Osteoblast (primary cell): ENCODE results near the gene HSH2D. TPM values are rescaled to one million over a fixed set of nuclear protein-coding genes. Genes with fewer than 3 reads are reported as not detected.

Experiments
- DNase-seq: peaks from one replicate; pipeline ENCODE4 v3.0.0; 2011; ENCODE audit warnings: low spot score, mixed read lengths; ENCODE audit not compliant: insufficient read length; ENCODE audit errors: missing footprints
- H2AFZ ChIP-seq: 2 replicates; pipeline ENCODE4 v1.6.0; 2011; ENCODE audit warnings: mild to moderate bottlenecking, low read length
- H3K27ac ChIP-seq: 2 replicates; pipeline ENCODE4 v1.5.1; 2011; ENCODE audit warnings: mild to moderate bottlenecking, low read depth, low read length, moderate library complexity
- H3K27me3 ChIP-seq: 2 replicates; pipeline ENCODE4 v1.6.0; 2012; ENCODE audit warnings: mild to moderate bottlenecking, control low read depth, inconsistent platforms, low read length, moderate library complexity; ENCODE audit not compliant: insufficient read depth
- H3K36me3 ChIP-seq: 2 replicates; pipeline ENCODE4 v1.5.1; 2011; ENCODE audit warnings: mild to moderate bottlenecking, low read length, control low read depth, moderate library complexity; ENCODE audit not compliant: insufficient read depth
- H3K4me1 ChIP-seq: 2 replicates; pipeline ENCODE4 v1.5.1; 2011; ENCODE audit warnings: mild to moderate bottlenecking, low read length, control low read depth, moderate library complexity; ENCODE audit not compliant: insufficient read depth
- H3K4me2 ChIP-seq: 2 replicates; pipeline ENCODE4 v1.6.0; 2011; ENCODE audit warnings: mild to moderate bottlenecking, low read length; ENCODE audit not compliant: insufficient read depth
- H3K4me3 ChIP-seq: fragments of 200-600 bp; sonication (generic); 3 replicates; pipeline ENCODE4 v1.5.1; 2012; ENCODE audit warnings: mild to moderate bottlenecking, low read length, inconsistent platforms; ENCODE audit not compliant: insufficient read depth
- H3K79me2 ChIP-seq: 2 replicates; pipeline ENCODE4 v1.6.0; 2012; ENCODE audit warnings: mild to moderate bottlenecking, low read length, control low read depth, inconsistent platforms; ENCODE audit not compliant: insufficient read depth
- H3K9me3 ChIP-seq: 2 replicates; pipeline ENCODE4 v1.5.1; 2011; ENCODE audit warnings: low read depth, low read length, control low read depth
- H4K20me1 ChIP-seq: 2 replicates; pipeline ENCODE4 v1.6.0; 2012; ENCODE audit warnings: mild to moderate bottlenecking, low read length, control low read depth; ENCODE audit not compliant: insufficient read depth
- total RNA-seq: library from RNA; depleted of rRNA; stranded (reverse); fragments of >200 nt; gene quantifications from 2 replicates; pipeline ENCODE4 v1.2.3, GENCODE V29; 2012
- TF ChIP-seq, protein P1 (sequence below): IDR thresholded peaks from 2 replicates; pipeline ENCODE4 v1.5.1; 2011; ENCODE audit warnings: mild to moderate bottlenecking, low read depth, low read length, moderate library complexity; ENCODE audit errors: extremely low read depth

Gene HSH2D
- total RNA-seq, 1 donor: 0.36 TPM

DNA sequence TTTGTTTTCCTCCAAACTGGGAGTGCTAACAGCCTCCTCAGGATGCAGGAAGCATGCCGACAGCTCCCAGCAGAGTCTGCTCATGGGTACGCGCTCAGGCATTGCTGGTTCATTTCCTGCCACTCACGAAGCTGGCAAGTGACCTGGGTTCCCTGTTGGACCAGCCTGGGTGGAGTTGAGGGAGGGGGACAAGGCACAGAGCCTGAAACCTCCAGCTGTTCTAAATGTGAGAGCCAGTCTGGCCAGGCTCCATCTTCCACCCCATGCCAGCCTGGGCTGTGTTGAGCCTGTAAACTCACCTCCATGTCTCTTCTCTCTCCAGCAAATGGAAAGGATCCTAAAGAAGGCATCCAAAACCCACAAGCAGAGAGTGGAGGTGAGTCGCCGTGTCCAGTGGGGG lies 46.7 kb downstream of the HSH2D start:
- no peak for DNase-seq
- H4K20me1 ChIP-seq: peaks cover 20% of the 10 kb centered on the region
- peaks cover 43% of the 10 kb centered on the region for H3K79me2 ChIP-seq
- H3K9me3 ChIP-seq: no peaks in the 10 kb centered on the region
- peaks cover 43% of the 10 kb centered on the region for H3K36me3 ChIP-seq
- no peak overlapping the region for H3K4me2 ChIP-seq
- no peak overlapping the region for H3K27ac ChIP-seq
- H3K27me3 ChIP-seq: no peaks in the 10 kb centered on the region
- TF ChIP-seq, protein P1, sequence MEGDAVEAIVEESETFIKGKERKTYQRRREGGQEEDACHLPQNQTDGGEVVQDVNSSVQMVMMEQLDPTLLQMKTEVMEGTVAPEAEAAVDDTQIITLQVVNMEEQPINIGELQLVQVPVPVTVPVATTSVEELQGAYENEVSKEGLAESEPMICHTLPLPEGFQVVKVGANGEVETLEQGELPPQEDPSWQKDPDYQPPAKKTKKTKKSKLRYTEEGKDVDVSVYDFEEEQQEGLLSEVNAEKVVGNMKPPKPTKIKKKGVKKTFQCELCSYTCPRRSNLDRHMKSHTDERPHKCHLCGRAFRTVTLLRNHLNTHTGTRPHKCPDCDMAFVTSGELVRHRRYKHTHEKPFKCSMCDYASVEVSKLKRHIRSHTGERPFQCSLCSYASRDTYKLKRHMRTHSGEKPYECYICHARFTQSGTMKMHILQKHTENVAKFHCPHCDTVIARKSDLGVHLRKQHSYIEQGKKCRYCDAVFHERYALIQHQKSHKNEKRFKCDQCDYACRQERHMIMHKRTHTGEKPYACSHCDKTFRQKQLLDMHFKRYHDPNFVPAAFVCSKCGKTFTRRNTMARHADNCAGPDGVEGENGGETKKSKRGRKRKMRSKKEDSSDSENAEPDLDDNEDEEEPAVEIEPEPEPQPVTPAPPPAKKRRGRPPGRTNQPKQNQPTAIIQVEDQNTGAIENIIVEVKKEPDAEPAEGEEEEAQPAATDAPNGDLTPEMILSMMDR: no peak
- peaks cover 11% of the 10 kb centered on the region for H3K4me1 ChIP-seq
- H2AFZ ChIP-seq: no peak overlapping the region
- H3K4me3 ChIP-seq: no peak overlapping the region

GRCh38 chr19:16190736-16191135 lies 47.3 kb downstream of the HSH2D start:
- Histone ChIP-seq H3K4me1 (peaks cover 14% of the 10 kb centered on the region), H3K79me2 (peaks cover 38% of the 10 kb centered on the region), H4K20me1 (peaks cover 20% of the 10 kb centered on the region), H3K27ac (no peak overlapping the region), H3K4me2 (no peak overlapping the region), H3K9me3 (no peaks in the 10 kb centered on the region), H3K4me3 (no peak overlapping the region), H2AFZ (no peak overlapping the region), H3K36me3 (peaks cover 43% of the 10 kb centered on the region), H3K27me3 (no peaks in the 10 kb centered on the region)
- peak; percentile 31 for DNase-seq
- TF ChIP-seq, protein P1: no peak

DNA sequence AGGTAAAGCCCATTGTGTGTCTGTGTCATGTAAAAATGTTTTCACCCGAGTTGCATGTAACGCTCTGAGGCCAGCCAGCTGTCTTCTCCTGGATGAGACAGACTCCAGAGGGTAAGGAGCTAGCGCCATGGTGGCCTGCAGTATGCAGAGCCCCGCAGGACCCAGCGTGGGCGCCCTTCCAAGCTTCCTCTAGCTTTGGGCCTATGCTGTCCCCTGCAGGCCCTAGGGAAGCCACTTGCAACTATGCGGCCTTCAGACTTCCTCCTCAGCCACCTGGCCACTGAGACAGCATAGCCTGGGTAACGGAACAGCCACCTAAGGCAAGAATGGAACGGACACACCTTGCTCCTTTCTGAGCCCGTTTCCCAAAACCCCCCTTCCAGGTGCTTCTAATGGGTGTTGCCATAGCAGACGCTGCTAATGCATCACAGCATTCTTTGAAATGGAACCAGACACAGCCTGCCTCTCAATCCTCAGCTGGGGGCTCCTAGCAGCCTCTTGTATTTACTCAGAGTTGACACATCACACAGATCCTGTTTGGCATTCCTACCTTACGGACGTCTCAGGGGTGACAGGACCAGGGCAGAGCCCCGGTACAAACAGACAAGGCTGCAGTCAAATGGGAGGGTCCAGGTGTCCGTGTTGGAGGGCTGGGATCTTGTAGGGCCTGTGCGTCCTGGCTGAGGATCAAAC lies 47.9 kb downstream of the HSH2D start:
- H2AFZ ChIP-seq: no peak overlapping the region
- TF ChIP-seq, protein P1: no peak
- no peak overlapping the region for H3K27ac ChIP-seq
- peaks cover 43% of the 10 kb centered on the region for H3K36me3 ChIP-seq
- H3K27me3 ChIP-seq: no peaks in the 10 kb centered on the region
- H3K4me3 ChIP-seq: no peak overlapping the region
- peaks cover 16% of the 10 kb centered on the region for H4K20me1 ChIP-seq
- H3K79me2 ChIP-seq: peaks cover 31% of the 10 kb centered on the region
- H3K9me3 ChIP-seq: no peaks in the 10 kb centered on the region
- peaks cover 16% of the 10 kb centered on the region for H3K4me1 ChIP-seq
- peak; percentile 23 for DNase-seq
- H3K4me2 ChIP-seq: no peak overlapping the region

DNA sequence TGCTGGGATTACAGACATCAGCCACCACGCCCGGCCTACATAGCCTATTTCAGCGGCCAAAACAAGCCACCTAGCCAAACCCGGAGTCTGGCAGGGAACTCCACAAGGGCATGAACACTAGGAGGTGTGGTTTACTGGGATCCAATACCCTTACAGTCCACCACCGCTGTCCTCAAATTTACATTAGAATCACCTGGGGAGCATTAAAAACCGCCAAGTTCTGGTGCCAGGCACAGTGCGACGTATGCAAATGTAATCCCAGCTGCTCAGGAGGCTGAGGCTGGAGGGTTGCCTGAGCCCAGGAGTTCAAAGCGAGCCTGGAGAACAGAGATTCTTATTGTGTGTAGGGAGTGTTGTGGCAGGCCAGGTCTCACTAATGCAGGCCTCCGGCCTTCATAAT lies 50.0 kb downstream of the HSH2D start:
- no peaks in the 10 kb centered on the region for H3K9me3 ChIP-seq
- DNase-seq: no peak
- TF ChIP-seq, protein P1: no peak
- no peaks in the 10 kb centered on the region for H3K27me3 ChIP-seq
- H3K27ac ChIP-seq: no peak overlapping the region
- H3K4me3 ChIP-seq: no peak overlapping the region
- peaks cover 19% of the 10 kb centered on the region for H3K79me2 ChIP-seq
- peaks cover 23% of the 10 kb centered on the region for H3K4me1 ChIP-seq
- H3K4me2 ChIP-seq: no peak overlapping the region
- peaks cover 36% of the 10 kb centered on the region for H3K36me3 ChIP-seq
- no peak overlapping the region for H2AFZ ChIP-seq
- H4K20me1 ChIP-seq: peaks cover 12% of the 10 kb centered on the region
